Measurements from ENCODE around the gene SPSB4. TPM values are rescaled to one million over a fixed set of nuclear protein-coding genes. Genes with fewer than 3 reads are reported as not detected.

The SPSB4 gene
- total RNA-seq, 1 donor from 2014 or later = 1.2 TPM

DNA sequence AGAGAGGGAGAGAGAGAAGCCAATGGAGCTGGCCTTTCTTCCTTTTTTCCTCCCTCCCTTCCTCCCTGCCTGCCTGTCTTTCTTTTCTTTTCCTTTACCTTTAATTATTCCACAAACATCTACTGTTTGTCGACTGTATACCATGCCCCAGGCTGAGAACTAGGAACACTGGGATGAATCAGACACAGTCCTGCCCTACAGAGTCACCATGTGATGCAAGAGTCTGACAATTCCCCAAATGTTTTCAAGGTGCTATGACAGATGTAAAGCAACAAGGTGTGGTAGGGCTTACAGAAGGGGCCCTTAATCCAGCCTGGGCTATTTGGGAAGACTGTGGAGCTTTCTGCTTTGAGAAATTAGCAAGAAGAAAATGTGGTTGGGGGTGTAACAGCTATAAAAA, 4.0 kb upstream of the SPSB4 start:
- TF ChIP-seq, protein P1, sequence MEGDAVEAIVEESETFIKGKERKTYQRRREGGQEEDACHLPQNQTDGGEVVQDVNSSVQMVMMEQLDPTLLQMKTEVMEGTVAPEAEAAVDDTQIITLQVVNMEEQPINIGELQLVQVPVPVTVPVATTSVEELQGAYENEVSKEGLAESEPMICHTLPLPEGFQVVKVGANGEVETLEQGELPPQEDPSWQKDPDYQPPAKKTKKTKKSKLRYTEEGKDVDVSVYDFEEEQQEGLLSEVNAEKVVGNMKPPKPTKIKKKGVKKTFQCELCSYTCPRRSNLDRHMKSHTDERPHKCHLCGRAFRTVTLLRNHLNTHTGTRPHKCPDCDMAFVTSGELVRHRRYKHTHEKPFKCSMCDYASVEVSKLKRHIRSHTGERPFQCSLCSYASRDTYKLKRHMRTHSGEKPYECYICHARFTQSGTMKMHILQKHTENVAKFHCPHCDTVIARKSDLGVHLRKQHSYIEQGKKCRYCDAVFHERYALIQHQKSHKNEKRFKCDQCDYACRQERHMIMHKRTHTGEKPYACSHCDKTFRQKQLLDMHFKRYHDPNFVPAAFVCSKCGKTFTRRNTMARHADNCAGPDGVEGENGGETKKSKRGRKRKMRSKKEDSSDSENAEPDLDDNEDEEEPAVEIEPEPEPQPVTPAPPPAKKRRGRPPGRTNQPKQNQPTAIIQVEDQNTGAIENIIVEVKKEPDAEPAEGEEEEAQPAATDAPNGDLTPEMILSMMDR (IDR thresholded peaks at IDR 0.05; ENCODE audit: unreplicated experiment) = no peak
- Mint-ChIP-seq H3K9me3 (ENCODE audit: unreplicated experiment) (no peaks in the 10 kb centered on the region), H3K4me1 (ENCODE audit: unreplicated experiment) (peaks cover 3% of the 10 kb centered on the region)

GRCh38 chr3:141049681-141050080, 1.5 kb upstream of the SPSB4 start:
- Mint-ChIP-seq H3K36me3 (ENCODE audit: low read depth, unreplicated experiment) (no peaks in the 10 kb centered on the region), H3K27me3 (ENCODE audit: unreplicated experiment) (peaks cover 13% of the 10 kb centered on the region), H3K4me1 (ENCODE audit: unreplicated experiment) (peaks cover 7% of the 10 kb centered on the region), H3K27ac (ENCODE audit: unreplicated experiment) (no peak overlapping the region), H3K4me3 (ENCODE audit: unreplicated experiment) (no peak overlapping the region), H3K9me3 (ENCODE audit: unreplicated experiment) (no peaks in the 10 kb centered on the region)
- TF ChIP-seq, protein P1 (IDR thresholded peaks at IDR 0.05; ENCODE audit: unreplicated experiment) = peak; percentile 64
- DNase-seq (ENCODE audit: low spot score) = peak; percentile 43

More for the DNA sequence above, 4.0 kb upstream of the SPSB4 start:
- Mint-ChIP-seq H3K4me3 (ENCODE audit: unreplicated experiment) (no peak overlapping the region), H3K36me3 (ENCODE audit: low read depth, unreplicated experiment) (no peaks in the 10 kb centered on the region), H3K27ac (ENCODE audit: unreplicated experiment) (no peak overlapping the region), H3K27me3 (ENCODE audit: unreplicated experiment) (peaks cover 10% of the 10 kb centered on the region)
- DNase-seq (ENCODE audit: low spot score) = no peak

DNA sequence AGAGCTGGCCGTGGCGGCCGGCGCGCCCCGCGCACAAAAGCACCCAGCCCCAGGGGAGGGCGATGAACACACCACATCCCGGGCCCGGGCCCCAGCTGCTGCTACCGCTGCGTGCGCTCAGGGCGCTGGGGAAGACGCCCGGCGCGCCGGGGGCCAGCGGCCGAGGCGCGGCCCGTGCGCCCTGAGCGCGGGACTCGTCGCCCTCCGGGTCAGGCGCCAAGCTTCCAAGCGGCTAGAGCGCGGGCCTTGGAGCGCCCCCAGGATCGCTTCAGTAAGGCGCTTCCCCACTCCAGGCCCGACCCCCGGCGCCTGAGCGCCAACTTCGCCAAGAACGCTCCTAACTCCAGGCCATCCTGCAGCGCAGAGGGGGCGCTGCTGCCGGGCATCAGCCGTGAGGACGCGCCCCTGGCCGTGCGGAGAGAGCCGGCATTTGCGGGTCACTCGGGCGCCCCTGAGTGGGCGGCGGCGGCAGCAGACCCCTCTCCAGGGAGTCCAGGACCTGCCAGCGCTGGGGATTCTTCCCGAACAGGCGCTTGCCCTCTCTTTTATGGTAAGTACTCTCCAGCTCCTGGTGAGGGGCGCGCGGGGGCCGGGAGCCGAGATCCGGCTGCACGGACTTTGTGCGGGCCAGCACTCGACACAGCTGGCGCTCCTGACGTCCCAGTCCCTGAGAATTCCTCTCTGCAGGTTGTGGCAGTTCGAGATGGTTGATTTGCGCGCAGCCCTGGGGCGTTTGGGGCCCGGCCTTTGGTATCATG, 475 bp downstream of the SPSB4 start:
- Mint-ChIP-seq H3K4me1 (ENCODE audit: unreplicated experiment) (peaks cover 7% of the 10 kb centered on the region), H3K27ac (ENCODE audit: unreplicated experiment) (no peak overlapping the region), H3K4me3 (ENCODE audit: unreplicated experiment) (peak overlapping the region; percentile 75), H3K36me3 (ENCODE audit: low read depth, unreplicated experiment) (no peaks in the 10 kb centered on the region), H3K9me3 (ENCODE audit: unreplicated experiment) (no peaks in the 10 kb centered on the region), H3K27me3 (ENCODE audit: unreplicated experiment) (peaks cover 16% of the 10 kb centered on the region)
- peak; percentile 48 for DNase-seq (ENCODE audit: low spot score)
- TF ChIP-seq, protein P1 (IDR thresholded peaks at IDR 0.05; ENCODE audit: unreplicated experiment) = no peak

DNA sequence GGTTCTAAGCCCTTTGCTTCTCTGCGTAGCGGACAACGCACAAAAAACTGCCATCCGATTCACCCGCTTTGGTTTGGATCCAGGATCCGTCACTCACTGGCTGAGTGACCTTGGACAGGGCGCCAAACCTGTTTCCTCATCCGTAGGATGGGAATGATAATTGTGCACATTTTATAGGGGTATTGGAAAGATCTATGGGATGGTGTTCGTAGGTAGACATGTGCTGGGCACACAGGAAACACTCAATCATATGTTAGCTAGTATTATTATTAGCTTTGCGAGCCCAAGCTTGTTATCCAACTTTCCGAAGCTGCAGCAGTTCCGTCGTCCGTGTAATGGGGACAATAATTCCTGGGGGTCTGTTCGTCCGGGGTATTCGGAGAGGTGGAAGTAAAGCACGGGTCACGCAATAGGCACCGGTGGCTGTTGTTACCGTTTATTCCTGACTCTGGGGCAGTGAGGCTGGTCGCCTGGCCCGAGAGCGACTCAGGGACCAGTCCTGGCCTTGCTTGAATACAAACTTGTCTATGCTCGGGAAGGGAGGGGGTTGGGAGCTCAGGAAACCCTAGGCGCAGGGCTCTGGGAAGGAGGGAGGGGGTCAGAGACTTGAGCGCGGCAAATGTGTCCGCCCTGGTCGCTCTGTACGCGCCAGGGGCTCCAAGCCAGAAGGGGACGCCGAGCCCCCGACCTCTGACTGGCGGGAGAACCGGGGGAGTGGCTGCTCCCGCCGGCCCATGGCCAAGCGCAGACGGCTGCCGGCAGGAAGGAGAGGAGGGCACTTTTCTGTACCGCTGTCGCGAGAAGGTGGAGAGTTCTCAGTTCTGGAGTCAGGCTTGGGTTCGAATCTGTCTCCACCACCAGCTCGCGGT, 1.3 kb downstream of the SPSB4 start:
- H3K9me3 Mint-ChIP-seq (ENCODE audit: unreplicated experiment) = no peaks in the 10 kb centered on the region
- peak; percentile 44 for DNase-seq (ENCODE audit: low spot score)
- H3K4me1 Mint-ChIP-seq (ENCODE audit: unreplicated experiment) = peaks cover 7% of the 10 kb centered on the region
- H3K4me3 Mint-ChIP-seq (ENCODE audit: unreplicated experiment) = peak overlapping the region; percentile 75
- no peak overlapping the region for H3K27ac Mint-ChIP-seq (ENCODE audit: unreplicated experiment)
- TF ChIP-seq, protein P1 (IDR thresholded peaks at IDR 0.05; ENCODE audit: unreplicated experiment) = no peak
- H3K36me3 Mint-ChIP-seq (ENCODE audit: low read depth, unreplicated experiment) = no peaks in the 10 kb centered on the region
- H3K27me3 Mint-ChIP-seq (ENCODE audit: unreplicated experiment) = peaks cover 16% of the 10 kb centered on the region

Measured in endothelial cell (in vitro differentiated cells).